Lung (tissue), 12 donors: Measurements from ENCODE around the gene PBX3. TPM values are rescaled to one million over a fixed set of nuclear protein-coding genes. Genes with fewer than 3 reads are reported as not detected.

ENCODE experiments used
- ATAC-seq: fragments of 200-7000 bp; cut with Tn5 transposase; one replicate; pipeline ENCODE4 v1.9.1; 2020; ENCODE audit warnings: moderate number of reproducible peaks; ENCODE audit not compliant: insufficient read depth, low FRiP score
- DNase-seq, 3 donors: peaks; one replicate each; pipeline ENCODE4 v3.0.0-alpha.2; 2013 to 2017
- H3K27ac ChIP-seq, 2 donors: one replicate each; pipeline ENCODE4 v1.5.1; 2013; ENCODE audit warnings: mild to moderate bottlenecking in 2 of 2, moderate library complexity in 2 of 2, control low read depth in 1 of 2, inconsistent platforms in 1 of 2, low read depth in 1 of 2, low read length in 1 of 2
- H3K27me3 ChIP-seq, 3 donors: one replicate each; pipeline ENCODE4 v1.5.1; 2013; ENCODE audit warnings: low read length in 2 of 3; ENCODE audit not compliant: control insufficient read depth in 3 of 3, insufficient read depth in 3 of 3
- H3K36me3 ChIP-seq, 4 donors: one replicate each; pipeline ENCODE4 v1.5.1; 2013; ENCODE audit warnings: low read length in 4 of 4, mild to moderate bottlenecking in 1 of 4, moderate library complexity in 1 of 4; ENCODE audit not compliant: control insufficient read depth in 4 of 4, insufficient read depth in 4 of 4
- H3K4me1 ChIP-seq, 5 donors: one replicate each; pipeline ENCODE4 v1.5.1; 2013; ENCODE audit warnings: low read length in 5 of 5, mild to moderate bottlenecking in 2 of 5, moderate library complexity in 1 of 5; ENCODE audit not compliant: control insufficient read depth in 5 of 5, insufficient read depth in 5 of 5
- H3K4me3 ChIP-seq: one replicate; pipeline ENCODE4 v1.5.1; 2013; ENCODE audit warnings: mild to moderate bottlenecking, control low read depth, moderate library complexity
- H3K9ac ChIP-seq, 2 donors: one replicate each; pipeline ENCODE4 v1.5.1; 2013; ENCODE audit warnings: low read length in 2 of 2, control low read depth in 1 of 2; ENCODE audit not compliant: insufficient read depth in 1 of 2
- H3K9me3 ChIP-seq, 4 donors: one replicate each; pipeline ENCODE4 v1.5.1; 2013; ENCODE audit warnings: low read length in 3 of 4, mild to moderate bottlenecking in 1 of 4, moderate library complexity in 1 of 4; ENCODE audit not compliant: control insufficient read depth in 4 of 4, insufficient read depth in 3 of 4
- CTCF ChIP-seq: IDR thresholded peaks from 2 replicates; pipeline ENCODE4 v1.5.1; 2012; ENCODE audit warnings: mild to moderate bottlenecking; ENCODE audit errors: control extremely low read depth, extremely low read depth
- WGBS, 2 donors: extraction: QIAGEN DNeasy Blood & Tissue Kit; methylation state at CpG; one replicate each; pipeline ENCODE4 v1.1.7; 2013; 5-methylcytosine and 5-hydroxymethylcytosine counted together
- polyA plus RNA-seq, 2 donors: library from polyadenylated mRNA; stranded (reverse); fragments of 200-250 nt; gene quantifications; one replicate each; pipeline ENCODE4 v1.2.1, GENCODE V29; 2013
- total RNA-seq, 2 donors: library from RNA; depleted of rRNA in 1 of 2; stranded (reverse); fragments of >200 nt in 1 of 2; gene quantifications; one replicate each; pipeline ENCODE4 v1.2.1, GENCODE V29; 2014 to 2021
- donor health status: control.
- donor health status: control.
- donor health status: Bipolar disorder and iron deficiency.
- donor health status: healthy.
- donor health status: DM: yes; HTN: yes; CAD: no.

Gene PBX3
- total and polyA plus RNA-seq, 4 donors = 8.6 to 60.4 (median 26.4) TPM

GRCh38 chr9:125966959-125967711, 220.0 kb downstream of the PBX3 start:
- H3K9me3 ChIP-seq = no peaks in the 10 kb centered on the region
- WGBS, 2 donors = 87 to 91% methylated on average over 11 of the region's 11 CpGs
- DNase-seq = peak in 1 of 3 donors; percentile 23
- peaks cover 5 to 19% (median 10%) of the 10 kb centered on the region in 4 donors for H3K36me3 ChIP-seq
- no peak overlapping the region for H3K4me3 ChIP-seq
- no peak for TF ChIP-seq CTCF
- no peak for ATAC-seq
- H3K9ac ChIP-seq = no peak overlapping the region
- peaks cover 0 to 5% (median 0%) of the 10 kb centered on the region in 5 donors for H3K4me1 ChIP-seq
- H3K27ac ChIP-seq = no peak overlapping the region
- no peaks in the 10 kb centered on the region for H3K27me3 ChIP-seq

GRCh38 chr9:125968714-125969374, 221.7 kb downstream of the PBX3 start:
- H3K4me3 ChIP-seq = no peak overlapping the region
- no peak for TF ChIP-seq CTCF
- DNase-seq (no peak), ATAC-seq (no peak)
- no peaks in the 10 kb centered on the region for H3K9me3 ChIP-seq
- peaks cover 0 to 12% (median 3%) of the 10 kb centered on the region in 4 donors for H3K36me3 ChIP-seq
- H3K9ac ChIP-seq = no peak overlapping the region
- 84 to 88% methylated on average over 6 of the region's 6 CpGs for WGBS, 2 donors
- H3K27ac ChIP-seq = no peak overlapping the region
- H3K4me1 ChIP-seq = peaks cover 0 to 2% (median 0%) of the 10 kb centered on the region in 5 donors
- no peaks in the 10 kb centered on the region for H3K27me3 ChIP-seq

- Histone ChIP-seq H3K27me3 (no peaks in the 10 kb centered on the region), H3K4me3 (no peak overlapping the region), H3K4me1 (peaks cover 0 to 2% (median 0%) of the 10 kb centered on the region in 5 donors), H3K27ac (no peak overlapping the region), H3K36me3 (peaks cover 0 to 12% (median 3%) of the 10 kb centered on the region in 4 donors), H3K9ac (no peak overlapping the region), H3K9me3 (peaks cover 0 to 4% (median 0%) of the 10 kb centered on the region in 4 donors)
- ATAC-seq (no peak), DNase-seq (no peak)
- TF ChIP-seq CTCF = no peak
- 85 to 88% methylated on average over 5 of the region's 5 CpGs for WGBS, 2 donors
These were observed 222.3 kb downstream of the PBX3 start for GRCh38 chr9:125969462-125969861.
